GM06990 (cell line): Measurements from ENCODE around the gene GNG7.
"Not testable (repeated sequence)": the region's sequence is repeated elsewhere in the genome, so short reads cannot be mapped to it uniquely, and the experiment has no call there.

Experiments used
- DNase-seq: peaks from one replicate; pipeline ENCODE4 v3.0.0-alpha.2; 2011; ENCODE audit not compliant: insufficient read length; ENCODE audit errors: extremely low read depth
- H3K27me3 ChIP-seq: replicated peaks from 2 replicates; pipeline ENCODE4 v1.6.0; 2011; ENCODE audit warnings: low read length; ENCODE audit not compliant: control insufficient read depth, insufficient read depth
- H3K36me3 ChIP-seq: 2 replicates; pipeline ENCODE4 v1.5.1; 2011; ENCODE audit warnings: low read length; ENCODE audit not compliant: control insufficient read depth, insufficient read depth
- H3K4me3 ChIP-seq: replicated peaks from 2 replicates; pipeline ENCODE4 v1.5.1; 2011; ENCODE audit warnings: low read depth, mild to moderate bottlenecking, control low read depth, low read length
- TF ChIP-seq, protein P1 (sequence below): IDR thresholded peaks from 2 replicates; pipeline ENCODE4 v1.5.1; 2011; ENCODE audit warnings: low read length, control low read depth, mild to moderate bottlenecking, inconsistent platforms; ENCODE audit not compliant: insufficient read depth, poor library complexity, severe bottlenecking

GNG7 gene

DNA sequence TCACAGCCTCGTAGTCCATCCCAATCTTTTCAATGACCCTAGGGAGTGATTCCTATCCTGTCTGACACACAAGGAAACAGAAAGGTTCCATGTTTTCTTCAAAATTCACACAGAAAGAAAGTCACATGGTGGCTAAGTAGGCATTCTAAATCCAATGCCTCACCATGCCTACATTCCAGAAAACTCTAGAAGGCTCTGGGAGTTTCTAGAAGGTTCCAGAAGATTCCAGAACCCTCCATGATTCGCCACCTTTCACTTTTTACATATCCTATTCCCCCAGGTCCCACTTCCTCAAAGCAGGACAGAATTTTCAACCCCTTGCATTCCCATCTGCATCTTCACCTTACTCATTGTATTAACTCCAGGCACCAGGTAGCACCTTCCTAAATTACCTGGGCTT lies 23.1 kb downstream of the GNG7 start:
- H3K36me3 ChIP-seq: peaks cover 5% of the 10 kb centered on the region
- H3K4me3 ChIP-seq: no peak overlapping the region
- DNase-seq: no peak
- TF ChIP-seq, protein P1, sequence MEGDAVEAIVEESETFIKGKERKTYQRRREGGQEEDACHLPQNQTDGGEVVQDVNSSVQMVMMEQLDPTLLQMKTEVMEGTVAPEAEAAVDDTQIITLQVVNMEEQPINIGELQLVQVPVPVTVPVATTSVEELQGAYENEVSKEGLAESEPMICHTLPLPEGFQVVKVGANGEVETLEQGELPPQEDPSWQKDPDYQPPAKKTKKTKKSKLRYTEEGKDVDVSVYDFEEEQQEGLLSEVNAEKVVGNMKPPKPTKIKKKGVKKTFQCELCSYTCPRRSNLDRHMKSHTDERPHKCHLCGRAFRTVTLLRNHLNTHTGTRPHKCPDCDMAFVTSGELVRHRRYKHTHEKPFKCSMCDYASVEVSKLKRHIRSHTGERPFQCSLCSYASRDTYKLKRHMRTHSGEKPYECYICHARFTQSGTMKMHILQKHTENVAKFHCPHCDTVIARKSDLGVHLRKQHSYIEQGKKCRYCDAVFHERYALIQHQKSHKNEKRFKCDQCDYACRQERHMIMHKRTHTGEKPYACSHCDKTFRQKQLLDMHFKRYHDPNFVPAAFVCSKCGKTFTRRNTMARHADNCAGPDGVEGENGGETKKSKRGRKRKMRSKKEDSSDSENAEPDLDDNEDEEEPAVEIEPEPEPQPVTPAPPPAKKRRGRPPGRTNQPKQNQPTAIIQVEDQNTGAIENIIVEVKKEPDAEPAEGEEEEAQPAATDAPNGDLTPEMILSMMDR: no peak
- H3K27me3 ChIP-seq: no peaks in the 10 kb centered on the region

DNA sequence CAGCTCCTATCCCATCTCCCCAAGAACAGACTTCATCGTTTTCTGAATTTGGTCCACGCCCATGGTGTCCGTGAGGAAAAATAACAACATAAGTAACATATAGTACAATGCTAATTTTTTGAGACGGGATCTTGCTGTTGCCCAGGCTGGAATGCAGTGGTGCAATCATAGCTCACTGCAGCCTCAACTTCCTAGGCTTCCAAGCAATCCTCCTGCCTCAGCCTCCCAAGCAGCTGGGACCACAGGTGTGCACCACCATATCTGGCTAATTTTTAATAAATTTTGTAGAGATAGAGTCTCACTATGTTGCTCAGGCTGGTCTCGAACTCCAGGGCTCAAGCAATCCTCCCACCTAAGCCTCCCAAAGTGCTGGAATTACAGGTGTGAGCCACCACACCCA lies 23.5 kb downstream of the GNG7 start:
- H3K27me3 ChIP-seq, H3K4me3 ChIP-seq, DNase-seq, H3K36me3 ChIP-seq: not testable (repeated sequence)

DNA sequence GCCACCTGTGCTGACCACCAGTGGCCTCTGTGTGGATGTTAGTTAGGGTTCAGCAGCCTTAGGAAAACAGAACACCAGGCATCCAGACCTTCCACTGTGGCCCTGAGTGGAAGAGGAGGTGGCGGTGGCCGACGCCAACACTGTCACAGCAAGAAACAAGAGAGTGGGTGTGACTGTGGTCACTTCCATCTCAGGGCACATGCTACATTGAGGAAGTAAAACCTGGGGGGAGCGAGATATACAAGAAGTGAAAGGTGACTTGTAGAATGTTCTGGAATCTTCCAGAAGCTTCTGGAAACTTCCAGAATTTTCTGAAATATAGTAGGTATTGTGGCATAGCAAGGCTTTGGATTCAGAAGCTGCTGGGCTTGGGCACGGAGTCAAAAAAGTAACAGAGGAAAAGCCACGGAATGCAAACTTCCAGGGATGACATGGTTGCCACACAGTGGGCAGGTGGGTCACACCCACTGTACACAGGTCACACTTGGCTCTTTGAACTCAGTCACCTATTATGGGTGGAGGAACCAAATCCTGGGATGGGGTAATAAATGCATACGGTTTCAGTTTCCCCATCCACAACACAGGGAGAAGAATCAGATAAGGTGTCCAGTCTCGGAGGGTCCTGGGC lies 24.3 kb downstream of the GNG7 start:
- Histone ChIP-seq H3K36me3 (peaks cover 2% of the 10 kb centered on the region; the same call in 1 of the 2 replicates), H3K27me3 (no peaks in the 10 kb centered on the region), H3K4me3 (no peak overlapping the region)
- TF ChIP-seq, protein P1: no peak
- DNase-seq: peak; percentile 53

DNA sequence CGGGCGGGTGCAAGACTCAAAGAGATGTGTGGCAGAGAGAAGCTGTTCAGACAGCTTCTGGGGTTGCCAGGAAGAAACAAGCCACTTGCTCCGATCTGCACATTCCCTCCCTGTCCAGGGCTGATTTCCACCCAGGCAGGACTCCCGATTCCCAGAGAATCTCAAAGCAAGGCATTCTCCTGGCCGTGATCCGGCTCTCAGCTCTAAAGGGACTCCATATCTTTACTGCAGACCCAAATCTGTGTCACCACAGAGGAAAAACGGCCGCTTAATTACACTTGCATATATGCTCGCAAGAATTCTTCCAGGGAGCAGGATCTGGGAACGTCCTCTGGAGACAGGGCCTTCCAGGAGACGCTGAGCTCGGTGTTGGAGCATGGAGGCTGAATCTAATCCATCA lies 25.7 kb downstream of the GNG7 start:
- TF ChIP-seq, protein P1: no peak
- no peak for DNase-seq
- Histone ChIP-seq H3K27me3 (no peaks in the 10 kb centered on the region), H3K36me3 (peaks cover 5% of the 10 kb centered on the region), H3K4me3 (no peak overlapping the region)

DNA sequence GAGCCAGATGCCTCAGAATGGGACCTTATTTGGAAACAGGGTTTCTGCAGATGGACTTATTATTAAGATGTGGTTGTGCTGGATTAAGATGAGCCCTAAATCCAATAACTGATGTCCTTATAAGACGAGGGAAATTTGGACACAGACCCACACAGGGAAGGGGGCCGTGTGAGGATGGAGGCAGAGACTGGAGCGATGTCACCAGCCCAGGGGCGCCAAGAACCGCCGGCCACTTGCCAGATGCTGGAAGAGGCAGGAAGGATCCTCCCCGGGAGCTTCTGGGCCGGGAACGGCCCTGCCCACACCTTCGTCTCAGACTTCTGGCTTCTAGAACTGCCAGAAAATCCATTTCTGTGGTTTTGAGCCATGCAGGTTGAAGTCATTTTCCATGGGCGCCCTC lies 26.6 kb downstream of the GNG7 start:
- Histone ChIP-seq H3K27me3 (no peaks in the 10 kb centered on the region), H3K36me3 (peaks cover 5% of the 10 kb centered on the region)
- TF ChIP-seq, protein P1: no peak

DNA sequence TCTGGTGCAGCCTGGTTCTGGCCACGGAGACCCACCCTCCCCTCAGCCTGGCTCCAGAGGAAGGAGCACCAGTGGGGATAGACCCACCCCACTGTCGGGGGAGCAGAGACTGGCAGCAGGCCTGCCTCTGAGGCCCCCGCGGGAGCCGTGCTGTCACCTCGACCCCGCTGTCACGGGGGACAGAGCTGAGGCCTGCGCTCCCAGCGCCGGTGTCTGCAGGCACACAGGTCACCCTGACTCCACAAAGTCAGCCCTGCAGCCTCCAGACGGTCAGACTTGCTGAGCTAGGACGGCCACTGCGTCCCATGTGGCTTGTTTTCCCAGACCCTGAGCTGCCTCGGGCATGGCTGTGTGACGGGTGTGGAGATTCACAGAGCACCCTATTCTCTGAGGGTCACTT lies 32.3 kb downstream of the GNG7 start:
- peaks cover 4% of the 10 kb centered on the region for H3K36me3 ChIP-seq

More for the DNA sequence above, 26.6 kb downstream of the GNG7 start:
- no peak for DNase-seq
- no peak overlapping the region for H3K4me3 ChIP-seq

More for the DNA sequence above, 32.3 kb downstream of the GNG7 start:
- no peak overlapping the region for H3K4me3 ChIP-seq
- H3K27me3 ChIP-seq: no peaks in the 10 kb centered on the region
- DNase-seq: no peak
- TF ChIP-seq, protein P1: no peak
